ENCODE results near the gene CEP350. TPM values are rescaled to one million over a fixed set of nuclear protein-coding genes. Genes with fewer than 3 reads are reported as not detected.

CEP350 gene
- total RNA-seq, 2 donors from 2014 or later = 34.7 to 50.6 TPM

GRCh38 chr1:180112091-180112490 lies 157.5 kb downstream of the CEP350 start:
- H3K4me1 ChIP-seq = no peaks in the 10 kb centered on the region
- H3K27ac ChIP-seq = no peak overlapping the region
- H3K4me3 ChIP-seq = no peak overlapping the region
- no peaks in the 10 kb centered on the region for H3K27me3 ChIP-seq
- no peaks in the 10 kb centered on the region for H3K36me3 ChIP-seq
- H3K9ac ChIP-seq (ENCODE audit: low read depth in 2 of 2, low read length in 2 of 2) = no peak overlapping the region
- no peak for DNase-seq
- intact Hi-C loops (cut with DNase I) = no loop called here
- TF ChIP-seq CTCF (IDR thresholded peaks at IDR 0.05) = no peak
- H3K9me3 ChIP-seq = no peaks in the 10 kb centered on the region

GRCh38 chr1:180112984-180113647 lies 158.5 kb downstream of the CEP350 start:
- H3K4me3 ChIP-seq = no peak overlapping the region
- no peaks in the 10 kb centered on the region for H3K27me3 ChIP-seq
- no peaks in the 10 kb centered on the region for H3K36me3 ChIP-seq
- no peaks in the 10 kb centered on the region for H3K4me1 ChIP-seq
- intact Hi-C loops (cut with DNase I) = no loop called here
- no peak for DNase-seq
- H3K9me3 ChIP-seq = no peaks in the 10 kb centered on the region
- H3K9ac ChIP-seq (ENCODE audit: low read depth in 2 of 2, low read length in 2 of 2) = no peak overlapping the region
- no peak overlapping the region for H3K27ac ChIP-seq
- TF ChIP-seq CTCF (IDR thresholded peaks at IDR 0.05) = no peak

GRCh38 chr1:180114396-180114945 lies 159.9 kb downstream of the CEP350 start:
- no peaks in the 10 kb centered on the region for H3K27me3 ChIP-seq
- DNase-seq = no peak
- H3K9me3 ChIP-seq = no peaks in the 10 kb centered on the region
- no peak overlapping the region for H3K4me3 ChIP-seq
- H3K4me1 ChIP-seq = no peaks in the 10 kb centered on the region
- no peak overlapping the region for H3K27ac ChIP-seq
- no peaks in the 10 kb centered on the region for H3K36me3 ChIP-seq
- no peak overlapping the region for H3K9ac ChIP-seq (ENCODE audit: low read depth in 2 of 2, low read length in 2 of 2)
- intact Hi-C loops (cut with DNase I) = no loop called here
- TF ChIP-seq CTCF (IDR thresholded peaks at IDR 0.05) = no peak

GRCh38 chr1:180116964-180117763 lies 162.6 kb downstream of the CEP350 start:
- Histone ChIP-seq H3K9me3 (no peaks in the 10 kb centered on the region), H3K9ac (ENCODE audit: low read depth in 2 of 2, low read length in 2 of 2) (no peak overlapping the region), H3K27me3 (no peaks in the 10 kb centered on the region), H3K4me1 (no peaks in the 10 kb centered on the region), H3K36me3 (no peaks in the 10 kb centered on the region), H3K4me3 (no peak overlapping the region), H3K27ac (no peak overlapping the region)
- DNase-seq = no peak
- no peak for TF ChIP-seq CTCF (IDR thresholded peaks at IDR 0.05)
- intact Hi-C loops (cut with DNase I) = no loop called here

- no peak for DNase-seq
- H3K36me3 ChIP-seq = no peaks in the 10 kb centered on the region
- no peak for TF ChIP-seq CTCF (IDR thresholded peaks at IDR 0.05)
- H3K4me3 ChIP-seq = no peak overlapping the region
- H3K9me3 ChIP-seq = no peaks in the 10 kb centered on the region
- H3K9ac ChIP-seq (ENCODE audit: low read depth in 2 of 2, low read length in 2 of 2) = no peak overlapping the region
- H3K27me3 ChIP-seq = no peaks in the 10 kb centered on the region
- H3K27ac ChIP-seq = no peak overlapping the region
- intact Hi-C loops (cut with DNase I) = no loop called here
- no peaks in the 10 kb centered on the region for H3K4me1 ChIP-seq
Measured at GRCh38 chr1:180117764-180118116, 163.1 kb downstream of the CEP350 start.
